K562 (cell line): ENCODE measurements around the gene CELSR1.

Source experiments
- CREM ChIP-seq: IDR thresholded peaks from 2 replicates; pipeline ENCODE4 v1.6.1; 2014; ENCODE audit warnings: antibody characterized with exemption, low read depth
- FOXA1 ChIP-seq: fragments of 450-650 bp; IDR thresholded peaks from 2 replicates; pipeline ENCODE4 v1.6.1; 2016; ENCODE audit warnings: mild to moderate bottlenecking, borderline replicate concordance
- KAT2B ChIP-seq: IDR thresholded peaks from one replicate; pipeline ENCODE4 v1.6.1; 2012; ENCODE audit warnings: low read depth, mild to moderate bottlenecking, control low read depth, inconsistent platforms, low read length, moderate library complexity
- MLLT1 ChIP-seq, 2 experiments: fragments of 450-650 bp; IDR thresholded peaks; 2 replicates each; pipeline ENCODE4 v1.6.1; 2016
- TCF7 ChIP-seq: sonication (generic); IDR thresholded peaks from 2 replicates; pipeline ENCODE4 v1.6.1; 2016; ENCODE audit warnings: antibody characterized with exemption, borderline replicate concordance
- UBTF ChIP-seq, 2 experiments: IDR thresholded peaks; 2 replicates each; pipeline ENCODE4 v1.6.1; 2012; ENCODE audit warnings: improper control_type of control experiment in 2 of 2, low read depth in 2 of 2, low read length in 2 of 2, borderline replicate concordance in 1 of 2
- ZC3H11A ChIP-seq: IDR thresholded peaks from 2 replicates; pipeline ENCODE4 v1.6.1; 2012; ENCODE audit warnings: low read depth, low read length, improper control_type of control experiment
- ZFP91 ChIP-seq: sonication (generic); formaldehyde crosslinking; IDR thresholded peaks from 2 replicates; pipeline ENCODE4 v1.8.0; 2022; ENCODE audit warnings: mild to moderate bottlenecking, missing genetic modification reagents

- TF ChIP-seq CREM = no peak
- no peak for TF ChIP-seq UBTF (IDR thresholded peaks at IDR 0.05; ENCODE audit: borderline replicate concordance in 1 of 2, low read depth in 2 of 2, low read length in 2 of 2)
- no peak for TF ChIP-seq ZC3H11A
- no peak for TF ChIP-seq MLLT1 (IDR thresholded peaks at IDR 0.05)
- TF ChIP-seq KAT2B = no peak
- TF ChIP-seq ZFP91 = no peak
- TF ChIP-seq FOXA1 = no peak
- TF ChIP-seq TCF7 = no peak
Measured at GRCh38 chr22:46545086-46545792, 7.8 kb upstream of the CELSR1 start.
